SK-N-SH (cell line): ENCODE data around the gene APLP2. TPM values are rescaled to one million over a fixed set of nuclear protein-coding genes. Genes with fewer than 3 reads are reported as not detected.

Experiments used
- CTCF ChIA-PET: fragments of 300-600, 350-600 bp; formaldehyde crosslinking; extraction: SDS; loops from one replicate; lab custom pipeline; 2021; lab: Yijun Ruan, JAX
- POLR2A ChIA-PET: fragments of 350-600 bp; sonication (Branson Sonifier 250); formaldehyde crosslinking; extraction: SDS; loops from one replicate; lab custom pipeline; 2020; ENCODE audit warnings: antibody characterized with exemption, inconsistent platforms; lab: Yijun Ruan, JAX
- DNase-seq: peaks from one replicate; pipeline ENCODE4 v3.0.0; 2012
- H2AFZ ChIP-seq: fragments of 200-600 bp; sonication (generic); 2 replicates; pipeline ENCODE4 v1.8.1; 2016; ENCODE audit warnings: antibody characterized with exemption, mild to moderate bottlenecking, low read depth
- H3F3A ChIP-seq: fragments of 200-600 bp; sonication (generic); replicated peaks from 2 replicates; pipeline ENCODE3; 2016; ENCODE audit warnings: antibody characterized with exemption, mild to moderate bottlenecking; ENCODE audit not compliant: insufficient read depth
- H3K27ac ChIP-seq, 2 experiments: fragments of 200-500 bp in 1 of 2; fragments of 200-600 bp in 1 of 2; sonication (Bioruptor generic) in 1 of 2; sonication (generic), shearing (Covaris generic) in 1 of 2; 2 replicates each; pipeline versions ENCODE4 v1.5.1 to v1.6.1; 2014 to 2016; ENCODE audit warnings: low read depth in 2 of 2, inconsistent platforms in 1 of 2, low read length in 1 of 2, mild to moderate bottlenecking in 1 of 2, mixed read lengths in 1 of 2
- H3K27me3 ChIP-seq: fragments of 200-600 bp; sonication (generic), shearing (Covaris generic); 2 replicates; pipeline ENCODE4 v1.6.1; 2016; ENCODE audit warnings: mixed run types; ENCODE audit not compliant: insufficient read depth
- H3K36me3 ChIP-seq, 2 experiments: fragments of 200-500 bp in 1 of 2; fragments of 200-600 bp in 1 of 2; sonication (Bioruptor generic) in 1 of 2; sonication (generic) in 1 of 2; replicated peaks in 1 of 2; 2 replicates each; pipeline versions ENCODE3 to v1.5.1; 2014 to 2016; ENCODE audit warnings: low read length in 1 of 2, mild to moderate bottlenecking in 1 of 2; ENCODE audit not compliant: insufficient read depth in 2 of 2, control insufficient read depth in 1 of 2
- H3K4me1 ChIP-seq, 2 experiments: fragments of 200-500 bp in 1 of 2; fragments of 200-600 bp in 1 of 2; sonication (Bioruptor generic) in 1 of 2; sonication (generic), shearing (Covaris generic) in 1 of 2; 2 replicates each; pipeline versions ENCODE4 v1.5.1 to v1.6.1; 2014 to 2016; ENCODE audit warnings: low read depth in 1 of 2, low read length in 1 of 2, mixed run types in 1 of 2; ENCODE audit not compliant: insufficient read depth in 2 of 2, control insufficient read depth in 1 of 2
- H3K4me2 ChIP-seq: fragments of 200-600 bp; sonication (generic), shearing (Covaris generic); 2 replicates; pipeline ENCODE4 v1.6.1; 2017; ENCODE audit warnings: mixed run types
- H3K4me3 ChIP-seq, 2 experiments: fragments of 200-500 bp in 1 of 2; fragments of 200-600 bp in 1 of 2; sonication (Bioruptor generic) in 1 of 2; sonication (generic), shearing (Covaris generic) in 1 of 2; 2 replicates each; pipeline versions ENCODE4 v1.5.1 to v1.8.1; 2014 to 2016; ENCODE audit warnings: low read depth in 2 of 2, inconsistent platforms in 1 of 2, low read length in 1 of 2, mild to moderate bottlenecking in 1 of 2, mixed read lengths in 1 of 2, moderate library complexity in 1 of 2
- H3K79me2 ChIP-seq: fragments of 200-600 bp; sonication (generic); 2 replicates; pipeline ENCODE4 v1.8.1; 2017; ENCODE audit warnings: mild to moderate bottlenecking; ENCODE audit not compliant: insufficient read depth
- H3K9ac ChIP-seq: fragments of 200-600 bp; sonication (generic); 2 replicates; pipeline ENCODE4 v1.6.1; 2017; ENCODE audit warnings: mixed run types
- H3K9me2 ChIP-seq: fragments of 200-600 bp; sonication (generic); 2 replicates; pipeline ENCODE4 v1.6.1; 2017; ENCODE audit warnings: mixed run types
- H3K9me3 ChIP-seq: fragments of 200-600 bp; sonication (generic); 2 replicates; pipeline ENCODE4 v1.6.1; 2017; ENCODE audit warnings: mixed run types, mild to moderate bottlenecking, moderate library complexity
- H4K20me1 ChIP-seq: fragments of 200-600 bp; sonication (generic); 2 replicates; pipeline ENCODE4 v1.6.1; 2017; ENCODE audit warnings: mild to moderate bottlenecking, mixed run types; ENCODE audit not compliant: insufficient read depth
- EP300 ChIP-seq, 2 experiments: IDR thresholded peaks; 2 replicates each; pipeline versions ENCODE4 v1.4.0 to v1.6.1; 2012; ENCODE audit warnings: borderline replicate concordance in 1 of 2, low read depth in 1 of 2, low read length in 1 of 2
- FOSL2 ChIP-seq: IDR thresholded peaks from 2 replicates; pipeline ENCODE4 v1.4.0; 2012; ENCODE audit warnings: low read depth, mild to moderate bottlenecking, moderate library complexity, borderline replicate concordance
- FOXJ3 ChIP-seq: sonication (generic); formaldehyde crosslinking; IDR thresholded peaks from 2 replicates; pipeline ENCODE4 v1.5.1; 2020; ENCODE audit warnings: mild to moderate bottlenecking, missing genetic modification reagents
- GATA2 ChIP-seq: sonication (generic); formaldehyde crosslinking; IDR thresholded peaks from 2 replicates; pipeline ENCODE4 v1.5.0; 2020; ENCODE audit warnings: mild to moderate bottlenecking, missing genetic modification reagents
- IRF3 ChIP-seq: fragments of 150-350 bp; IDR thresholded peaks from 2 replicates; pipeline ENCODE4 v1.6.1; 2016; ENCODE audit warnings: mild to moderate bottlenecking, low read depth, low read length
- MAX ChIP-seq: IDR thresholded peaks from 2 replicates; pipeline ENCODE4 v1.4.0; 2012; ENCODE audit warnings: low read depth
- NRF1 ChIP-seq: IDR thresholded peaks from 2 replicates; pipeline ENCODE4 v1.6.1; 2012; ENCODE audit warnings: low read depth, mild to moderate bottlenecking, low read length
- PBX3 ChIP-seq: IDR thresholded peaks from 2 replicates; pipeline ENCODE4; 2012
- RCOR1 ChIP-seq: fragments of 150-350 bp; IDR thresholded peaks from 2 replicates; pipeline ENCODE4 v1.6.1; 2017; ENCODE audit warnings: antibody characterized with exemption, low read length
- REST ChIP-seq: IDR thresholded peaks from 2 replicates; pipeline ENCODE4 v1.6.1; 2012; ENCODE audit warnings: mild to moderate bottlenecking, low read depth, low read length, moderate library complexity
- USF1 ChIP-seq: IDR thresholded peaks from 2 replicates; pipeline ENCODE4 v1.4.0; 2012; ENCODE audit warnings: low read depth, borderline replicate concordance
- WGBS: methylation state at CpG from one replicate; pipeline ENCODE4 v1.1.6; 2017; ENCODE audit warnings: low lambda C conversion rate; 5-methylcytosine and 5-hydroxymethylcytosine counted together
- polyA plus RNA-seq, 3 experiments: library from polyadenylated mRNA; depleted of rRNA; stranded (reverse); fragments of >200 nt; gene quantifications; 2 replicates each; pipeline ENCODE4 v1.2.3, GENCODE V29; 2012

The APLP2 gene
- polyA plus RNA-seq, 1 of the 3 experiments (the other 2 are of a cell fraction): 424 TPM

- Histone ChIP-seq H3K9me3 (no peaks in the 10 kb centered on the region), H3K27ac (no peak overlapping the region), H3K4me2 (no peak overlapping the region), H3K4me3 (no peak overlapping the region), H3K79me2 (no peaks in the 10 kb centered on the region), H4K20me1 (no peaks in the 10 kb centered on the region), H3K9ac (no peak overlapping the region), H2AFZ (no peak overlapping the region), H3K4me1 (no peaks in the 10 kb centered on the region), H3K27me3 (no peaks in the 10 kb centered on the region), H3F3A (no peaks in the 10 kb centered on the region), H3K9me2 (no peaks in the 10 kb centered on the region), H3K36me3 (no peaks in the 10 kb centered on the region)
- ChIA-PET CTCF (no interaction called here), POLR2A (no interaction called here)
- no peak for DNase-seq
- 90% methylated on average over 1 of the region's 1 CpG for WGBS
- no peak for TF ChIP-seq FOXJ3
- no peak for TF ChIP-seq MAX
- TF ChIP-seq PBX3: no peak
- TF ChIP-seq GATA2 (CRISPR knock-in tag): no peak
- TF ChIP-seq REST: no peak
- TF ChIP-seq FOSL2: no peak
- no peak for TF ChIP-seq IRF3
- no peak for TF ChIP-seq NRF1
- TF ChIP-seq USF1: no peak
- TF ChIP-seq RCOR1: no peak
- TF ChIP-seq EP300 (IDR thresholded peaks at IDR 0.05; ENCODE audit: borderline replicate concordance in 1 of 2, low read depth in 1 of 2, low read length in 1 of 2): no peak
Observed at GRCh38 chr11:130047141-130047540, 22.6 kb upstream of the APLP2 start.
